GM04504 (cell line): ENCODE results near the gene HKDC1.
"Not testable (repeated sequence)": the region's sequence is repeated elsewhere in the genome, so short reads cannot be mapped to it uniquely, and the experiment has no call there.

Source experiments
- DNase-seq: peaks from one replicate; pipeline ENCODE4 v3.0.0-alpha.2; 2012; ENCODE audit warnings: low read depth

HKDC1 gene

GRCh38 chr10:69281507-69282413 lies 61.6 kb downstream of the HKDC1 start:
- no peak for DNase-seq

- DNase-seq, result not testable (repeated sequence)
Observed at GRCh38 chr10:69284402-69284801, 64.3 kb downstream of the HKDC1 start.

- DNase-seq, result no peak
Observed at GRCh38 chr10:69285699-69286098, 65.6 kb downstream of the HKDC1 start.

- DNase-seq, result no peak
Observed at GRCh38 chr10:69287181-69287580, 67.0 kb downstream of the HKDC1 start.

- no peak for DNase-seq
Observed at GRCh38 chr10:69290993-69291392, 70.9 kb downstream of the HKDC1 start.

GRCh38 chr10:69292459-69292858 lies 72.3 kb downstream of the HKDC1 start:
- DNase-seq, result no peak

GRCh38 chr10:69295027-69295636 lies 75.0 kb downstream of the HKDC1 start:
- DNase-seq, result no peak

GRCh38 chr10:69303632-69304051 lies 83.5 kb downstream of the HKDC1 start:
- DNase-seq, result no peak

- DNase-seq, result no peak
Observed at GRCh38 chr10:69306421-69306820, 86.3 kb downstream of the HKDC1 start.

- DNase-seq, result no peak
Observed at GRCh38 chr10:69307434-69307833, 87.3 kb downstream of the HKDC1 start.

- DNase-seq, result not testable (repeated sequence)
Observed at GRCh38 chr10:69308304-69308703, 88.2 kb downstream of the HKDC1 start.

- DNase-seq, result no peak
Observed at GRCh38 chr10:69311309-69311708, 91.2 kb downstream of the HKDC1 start.

GRCh38 chr10:69312528-69312927 lies 92.4 kb downstream of the HKDC1 start:
- no peak for DNase-seq

- no peak for DNase-seq
Observed at GRCh38 chr10:69315100-69315542, 95.0 kb downstream of the HKDC1 start.

- no peak for DNase-seq
Observed at GRCh38 chr10:69315610-69316312, 95.6 kb downstream of the HKDC1 start.

GRCh38 chr10:69316313-69317059 lies 96.4 kb downstream of the HKDC1 start:
- no peak for DNase-seq
